Large intestine (tissue), 12 donors: Measurements from ENCODE around the gene SYTL1. TPM values are rescaled to one million over a fixed set of nuclear protein-coding genes. Genes with fewer than 3 reads are reported as not detected.
A peak's percentile ranks its signal among the peaks of the same experiment; 100 is the strongest.

Experiments used
- DNase-seq, 2 donors: peaks; one replicate each; pipeline versions ENCODE4 v3.0.0 to v3.0.0-alpha.2; 2013
- H3K27ac ChIP-seq: one replicate; pipeline ENCODE4 v1.5.1; 2013; ENCODE audit warnings: low read length
- H3K27me3 ChIP-seq: 2 replicates; pipeline ENCODE4 v1.6.1; 2013; ENCODE audit warnings: low read length; ENCODE audit not compliant: control insufficient read depth, insufficient read depth
- H3K36me3 ChIP-seq: 2 replicates; pipeline ENCODE4 v1.6.1; 2013; ENCODE audit warnings: low read length; ENCODE audit not compliant: control insufficient read depth, insufficient read depth
- H3K4me1 ChIP-seq: one replicate; pipeline ENCODE4 v1.6.1; 2013; ENCODE audit warnings: low read length; ENCODE audit not compliant: control insufficient read depth, insufficient read depth
- H3K4me3 ChIP-seq: one replicate; pipeline ENCODE4 v1.5.1; 2013; ENCODE audit warnings: low read length
- H3K9me3 ChIP-seq: one replicate; pipeline ENCODE4 v1.6.1; 2013; ENCODE audit warnings: mild to moderate bottlenecking, low read depth, low read length, moderate library complexity; ENCODE audit not compliant: control insufficient read depth
- WGBS: methylation state at CpG from one replicate; pipeline ENCODE4 v1.1.5; 2013; ENCODE audit warnings: low lambda C conversion rate; ENCODE audit not compliant: insufficient coverage; 5-methylcytosine and 5-hydroxymethylcytosine counted together
- long read RNA-seq, 11 donors: transcript quantifications; one replicate each; lab custom pipeline, GENCODE V29; 2026
- polyA plus RNA-seq: library from polyadenylated mRNA; unstranded; fragments of 120-200 nt; gene quantifications from one replicate; pipeline ENCODE4 v1.2.1, GENCODE V29; 2013

SYTL1 gene, protein sequence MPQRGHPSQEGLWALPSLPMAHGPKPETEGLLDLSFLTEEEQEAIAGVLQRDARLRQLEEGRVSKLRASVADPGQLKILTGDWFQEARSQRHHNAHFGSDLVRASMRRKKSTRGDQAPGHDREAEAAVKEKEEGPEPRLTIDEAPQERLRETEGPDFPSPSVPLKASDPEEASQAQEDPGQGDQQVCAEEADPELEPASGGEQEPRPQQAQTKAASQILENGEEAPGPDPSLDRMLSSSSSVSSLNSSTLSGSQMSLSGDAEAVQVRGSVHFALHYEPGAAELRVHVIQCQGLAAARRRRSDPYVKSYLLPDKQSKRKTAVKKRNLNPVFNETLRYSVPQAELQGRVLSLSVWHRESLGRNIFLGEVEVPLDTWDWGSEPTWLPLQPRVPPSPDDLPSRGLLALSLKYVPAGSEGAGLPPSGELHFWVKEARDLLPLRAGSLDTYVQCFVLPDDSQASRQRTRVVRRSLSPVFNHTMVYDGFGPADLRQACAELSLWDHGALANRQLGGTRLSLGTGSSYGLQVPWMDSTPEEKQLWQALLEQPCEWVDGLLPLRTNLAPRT
- 9.8 TPM for polyA plus RNA-seq
- long read RNA-seq, donor 1, partial matches to known transcripts, result 0 of 1 reads
- long read RNA-seq, donor 1, other reads (novel, unspliced or antisense), result 0 of 1 reads
- long read RNA-seq, donor 2, partial matches to known transcripts, result 0 of 1 reads
- long read RNA-seq, donor 2, other reads (novel, unspliced or antisense), result 0 of 1 reads
- long read RNA-seq, donor 3, result 0 reads
- long read RNA-seq, donor 4, result 0 reads
- long read RNA-seq, donor 5, partial matches to known transcripts, result 0 of 1 reads
- long read RNA-seq, donor 5, other reads (novel, unspliced or antisense), result 0 of 1 reads
- long read RNA-seq, donor 6, partial matches to known transcripts, result 0 of 1 reads
- long read RNA-seq, donor 6, other reads (novel, unspliced or antisense), result 0 of 1 reads
- long read RNA-seq, donor 7, result 0 reads
- long read RNA-seq, donor 8, partial matches to known transcripts, result 0 of 1 reads
- long read RNA-seq, donor 8, other reads (novel, unspliced or antisense), result 0 of 1 reads
- long read RNA-seq, donor 9, partial matches to known transcripts, result 0 of 2 reads
- long read RNA-seq, donor 9, other reads (novel, unspliced or antisense), result 0 of 2 reads
- long read RNA-seq, donor 10, partial matches to known transcripts, result 0 of 2 reads
- long read RNA-seq, donor 10, other reads (novel, unspliced or antisense), result 0 of 2 reads
- long read RNA-seq, donor 11, partial matches to known transcripts, result 0 of 2 reads
- long read RNA-seq, donor 11, other reads (novel, unspliced or antisense), result 0 of 2 reads

DNA sequence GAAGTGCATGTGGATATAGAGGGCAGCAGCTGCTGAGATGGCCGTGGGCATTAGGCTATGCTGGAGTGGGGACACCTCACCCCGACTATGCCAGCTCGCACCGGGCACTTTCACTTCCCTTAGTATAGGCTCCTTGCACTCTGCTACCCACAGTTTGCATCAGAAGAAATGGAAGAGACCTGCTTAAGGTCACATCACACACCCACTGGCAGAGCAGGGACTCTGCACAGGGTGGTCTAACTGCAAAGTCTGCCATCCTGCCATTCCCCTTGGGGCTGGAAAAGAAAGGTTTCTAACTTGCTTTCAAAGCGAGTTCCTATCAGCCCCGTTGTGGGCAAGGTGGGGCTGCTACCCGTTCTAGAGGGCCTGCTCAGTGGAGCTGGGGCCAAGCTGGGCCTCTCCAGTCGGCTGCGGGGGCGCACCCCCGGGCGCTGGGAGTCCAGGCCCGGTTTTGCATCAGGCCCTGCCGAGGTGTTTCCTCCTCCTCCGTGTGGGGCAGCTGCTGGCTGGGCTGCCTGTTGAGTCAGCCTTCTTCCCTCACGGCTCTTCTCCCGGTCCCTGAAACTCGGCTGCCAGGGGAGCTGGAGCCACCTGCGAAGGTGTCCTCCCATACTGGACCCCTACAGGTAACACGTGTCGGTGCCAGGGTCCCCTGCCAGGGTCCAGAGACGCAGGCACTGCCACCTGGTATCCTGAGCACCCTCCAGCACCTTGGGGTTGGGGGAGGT, at the start of gene SYTL1:
TSS of gene SYTL1 (plus strand) at position 498 of the 728 bp plus-strand sequence. CDS start 3,313 bp downstream, outside the sequence.
- H3K4me3 ChIP-seq, result peak within 1 kb of the TSS; percentile 50
- H3K27me3 ChIP-seq, result no peaks in the 10 kb centered on the region
- peak within 1 kb of the TSS; percentile 18 for H3K27ac ChIP-seq
- peaks cover 18% of the 10 kb centered on the region for H3K4me1 ChIP-seq
- no CpG with 5 or more reads among the region's 22 CpGs for WGBS
- peaks cover 3% of the 10 kb centered on the region for H3K36me3 ChIP-seq
- peak in 1 of 2 donors; percentile 71 for DNase-seq
- H3K9me3 ChIP-seq, result no peaks in the 10 kb centered on the region

DNA sequence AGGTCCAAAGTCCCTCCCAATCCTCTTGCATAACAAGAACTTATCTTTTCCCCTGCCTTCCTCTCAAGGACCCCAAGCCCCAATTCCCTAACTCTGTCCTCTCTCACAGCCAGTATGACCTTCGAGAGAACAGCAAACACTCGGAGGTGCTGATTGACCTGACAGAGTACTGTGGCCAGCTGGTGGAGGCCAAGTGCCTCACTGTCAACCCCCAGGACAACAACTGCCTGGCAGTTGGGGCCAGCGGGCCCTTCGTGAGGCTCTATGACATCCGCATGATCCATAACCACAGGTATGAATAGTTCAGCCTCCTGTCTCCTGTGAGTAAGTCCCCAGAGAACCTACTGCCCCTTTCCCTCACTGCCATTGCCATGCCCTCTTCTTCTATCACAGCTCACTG, 49.7 kb upstream of the SYTL1 start:
- H3K27ac ChIP-seq, result peak overlapping the region; percentile 61
- H3K36me3 ChIP-seq, result peaks cover 46% of the 10 kb centered on the region
- no CpG with 5 or more reads among the region's 5 CpGs for WGBS
- H3K4me3 ChIP-seq, result no peak overlapping the region
- H3K27me3 ChIP-seq, result no peaks in the 10 kb centered on the region
- no peaks in the 10 kb centered on the region for H3K9me3 ChIP-seq
- DNase-seq, result peak; percentile 60 to 85
- peaks cover 35% of the 10 kb centered on the region for H3K4me1 ChIP-seq

DNA sequence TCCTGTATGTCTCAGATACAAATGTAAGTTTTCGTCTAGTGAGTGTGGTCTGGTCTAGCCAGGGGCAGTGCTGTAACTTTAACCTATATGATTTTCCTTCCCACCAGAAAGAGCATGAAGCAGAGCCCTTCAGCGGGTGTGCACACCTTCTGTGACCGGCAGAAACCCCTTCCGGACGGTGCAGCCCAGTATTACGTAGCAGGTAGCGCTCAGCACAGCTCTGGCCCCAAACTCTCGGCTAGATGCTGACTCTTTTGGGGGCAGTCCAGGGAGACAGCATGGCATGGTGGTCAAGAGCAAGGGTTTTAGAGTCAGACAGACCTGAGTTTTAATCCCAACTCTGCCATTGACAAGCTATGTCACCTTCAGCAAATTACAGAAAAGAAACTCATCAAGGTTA, 47.9 kb upstream of the SYTL1 start:
- Histone ChIP-seq H3K27ac (no peak overlapping the region), H3K9me3 (no peaks in the 10 kb centered on the region), H3K36me3 (peaks cover 56% of the 10 kb centered on the region), H3K4me3 (no peak overlapping the region), H3K27me3 (no peaks in the 10 kb centered on the region), H3K4me1 (peaks cover 32% of the 10 kb centered on the region)
- no CpG with 5 or more reads among the region's 8 CpGs for WGBS
- DNase-seq, result no peak

DNA sequence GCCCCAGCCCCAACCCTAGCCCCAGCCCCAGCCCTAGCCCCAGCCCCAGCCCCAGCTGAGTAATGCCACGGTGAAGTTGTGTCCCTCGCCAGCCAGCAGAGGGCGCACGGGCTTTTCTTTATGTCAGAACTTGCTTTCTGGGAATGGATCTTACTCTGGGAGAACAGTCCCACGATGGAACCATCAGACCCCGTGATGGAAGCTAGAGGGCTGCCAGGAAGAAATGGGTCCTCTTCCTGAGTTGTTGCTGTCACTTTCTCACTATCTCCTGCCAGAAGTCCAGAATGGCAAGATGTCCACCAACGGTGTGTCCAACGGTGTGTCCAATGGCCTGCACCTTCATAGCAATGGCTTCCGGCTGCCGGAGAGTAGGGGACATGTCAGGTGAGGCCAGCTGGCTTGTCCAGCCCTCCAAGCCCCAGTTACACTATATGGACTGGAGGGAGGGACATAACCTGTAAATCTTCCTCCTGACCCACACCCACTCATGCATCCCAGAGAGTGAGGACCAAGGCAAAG, 45.0 kb upstream of the SYTL1 start:
- Histone ChIP-seq H3K4me3 (no peak overlapping the region), H3K4me1 (peaks cover 32% of the 10 kb centered on the region), H3K27me3 (no peaks in the 10 kb centered on the region), H3K9me3 (no peaks in the 10 kb centered on the region), H3K27ac (no peak overlapping the region), H3K36me3 (peaks cover 73% of the 10 kb centered on the region)
- WGBS, result no CpG with 5 or more reads among the region's 10 CpGs
- DNase-seq, result peak; percentile 26 to 33

DNA sequence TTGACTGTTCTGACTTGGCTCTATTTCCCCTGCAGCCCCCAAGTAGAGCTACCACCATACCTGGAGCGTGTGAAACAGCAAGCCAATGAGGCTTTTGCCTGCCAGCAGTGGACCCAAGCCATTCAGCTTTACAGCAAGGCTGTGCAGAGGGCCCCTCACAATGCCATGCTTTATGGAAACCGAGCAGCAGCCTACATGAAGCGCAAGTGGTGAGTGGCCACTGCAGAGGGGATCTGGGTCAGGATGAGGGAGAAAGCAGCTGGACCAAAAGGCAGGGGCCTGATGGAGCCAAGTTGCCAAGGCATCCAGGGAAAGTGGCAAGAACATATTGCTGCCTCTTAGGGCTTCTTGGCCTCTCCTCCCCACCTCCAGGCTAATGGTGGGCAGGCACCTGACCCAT, 43.9 kb upstream of the SYTL1 start:
- Histone ChIP-seq H3K9me3 (no peaks in the 10 kb centered on the region), H3K27me3 (no peaks in the 10 kb centered on the region), H3K4me3 (no peak overlapping the region), H3K27ac (peak overlapping the region; percentile 16), H3K36me3 (peaks cover 76% of the 10 kb centered on the region), H3K4me1 (peaks cover 22% of the 10 kb centered on the region)
- DNase-seq, result no peak
- no CpG with 5 or more reads among the region's 3 CpGs for WGBS

DNA sequence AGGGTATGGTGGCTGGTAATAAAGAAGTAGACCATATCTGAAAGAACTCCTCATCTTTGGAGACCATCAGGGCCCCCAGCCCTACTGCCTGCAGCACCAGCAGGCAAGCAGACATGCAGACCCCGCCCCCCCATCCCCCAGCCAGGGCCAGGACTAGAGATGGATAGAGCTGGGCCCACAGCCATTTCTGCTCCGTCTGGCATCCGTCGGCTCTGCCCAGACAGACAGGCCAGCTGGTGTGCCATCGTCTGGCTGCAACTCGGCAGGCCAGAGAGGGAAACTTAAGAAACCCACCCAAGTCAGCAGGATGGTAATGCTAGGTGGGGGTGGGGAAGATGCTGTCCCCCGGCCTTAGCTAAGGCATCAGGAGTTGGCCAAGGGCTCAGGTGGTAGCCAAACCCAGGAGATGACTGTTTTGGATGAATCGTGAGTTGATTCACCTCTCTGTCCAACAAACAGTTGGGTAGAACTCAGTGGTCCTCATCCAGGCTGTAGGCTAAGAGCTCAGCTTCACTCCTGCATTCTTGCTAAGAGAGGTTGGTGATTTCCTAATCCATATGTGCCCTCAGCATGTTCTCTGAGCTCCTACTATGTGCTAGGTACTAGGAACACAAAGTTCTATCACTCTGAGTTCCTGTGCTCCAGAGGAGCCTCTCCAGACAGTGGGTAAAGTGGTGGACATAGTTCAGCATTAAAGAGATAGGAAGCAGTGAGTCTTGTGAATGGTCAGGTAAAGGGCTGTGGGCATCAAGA, 43.0 kb upstream of the SYTL1 start:
- peaks cover 21% of the 10 kb centered on the region for H3K4me1 ChIP-seq
- no peak for DNase-seq
- peak overlapping the region; percentile 95 for H3K27ac ChIP-seq

DNA sequence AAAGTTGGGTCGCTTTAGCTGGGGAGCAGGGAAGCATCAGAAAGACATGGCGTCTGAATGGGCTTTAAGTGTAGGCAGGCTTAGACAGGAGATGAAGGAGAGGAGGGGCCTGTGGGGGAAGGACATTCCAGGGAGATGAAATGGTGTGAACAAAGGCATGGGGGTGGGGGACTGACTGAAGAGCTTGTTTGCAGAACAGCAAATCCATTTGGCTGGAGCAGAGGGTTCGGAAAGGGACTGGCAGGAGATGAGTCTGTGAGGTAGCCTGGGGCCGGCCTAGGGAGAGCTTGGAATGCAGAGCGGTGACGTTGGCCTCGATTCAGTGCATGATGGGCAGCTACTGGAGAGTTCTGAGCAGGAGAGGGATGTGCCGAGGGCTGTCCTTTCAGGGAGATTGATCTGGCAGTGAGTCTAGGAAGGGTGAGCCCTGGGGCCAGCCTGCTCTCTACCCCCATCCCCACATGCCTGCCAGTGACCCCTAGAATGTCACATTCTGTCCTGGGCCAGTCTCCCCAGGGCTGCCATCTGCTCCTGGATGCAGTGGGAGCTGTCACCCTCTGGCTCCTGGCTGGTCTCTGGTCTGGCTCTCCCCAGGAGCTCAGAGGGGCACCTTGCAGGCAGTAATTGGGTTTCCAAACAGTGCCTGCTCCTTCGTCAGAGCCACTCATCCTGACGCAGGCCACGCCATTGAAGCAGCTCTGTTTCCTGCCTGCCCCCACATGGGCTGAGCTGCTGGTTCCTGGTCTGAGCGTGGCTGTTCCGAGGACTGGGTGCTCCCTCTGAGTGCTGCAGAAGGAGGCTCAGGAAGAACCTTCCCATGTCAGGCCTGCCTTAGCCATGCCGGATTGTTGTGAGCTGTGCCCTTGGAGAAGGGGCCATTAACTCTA, 42.2 kb upstream of the SYTL1 start:
- H3K9me3 ChIP-seq, result no peaks in the 10 kb centered on the region
- no peaks in the 10 kb centered on the region for H3K27me3 ChIP-seq
- DNase-seq, result peak; percentile 55 to 65
- H3K36me3 ChIP-seq, result peaks cover 80% of the 10 kb centered on the region
- H3K27ac ChIP-seq, result peak overlapping the region; percentile 95
- no peak overlapping the region for H3K4me3 ChIP-seq
- H3K4me1 ChIP-seq, result peaks cover 21% of the 10 kb centered on the region
- WGBS, result 67% methylated on average over 2 of the region's 14 CpGs

More for the DNA sequence above, 43.0 kb upstream of the SYTL1 start:
- WGBS, result no CpG with 5 or more reads among the region's 8 CpGs
- no peaks in the 10 kb centered on the region for H3K27me3 ChIP-seq
- peaks cover 78% of the 10 kb centered on the region for H3K36me3 ChIP-seq
- H3K4me3 ChIP-seq, result no peak overlapping the region
- H3K9me3 ChIP-seq, result no peaks in the 10 kb centered on the region

DNA sequence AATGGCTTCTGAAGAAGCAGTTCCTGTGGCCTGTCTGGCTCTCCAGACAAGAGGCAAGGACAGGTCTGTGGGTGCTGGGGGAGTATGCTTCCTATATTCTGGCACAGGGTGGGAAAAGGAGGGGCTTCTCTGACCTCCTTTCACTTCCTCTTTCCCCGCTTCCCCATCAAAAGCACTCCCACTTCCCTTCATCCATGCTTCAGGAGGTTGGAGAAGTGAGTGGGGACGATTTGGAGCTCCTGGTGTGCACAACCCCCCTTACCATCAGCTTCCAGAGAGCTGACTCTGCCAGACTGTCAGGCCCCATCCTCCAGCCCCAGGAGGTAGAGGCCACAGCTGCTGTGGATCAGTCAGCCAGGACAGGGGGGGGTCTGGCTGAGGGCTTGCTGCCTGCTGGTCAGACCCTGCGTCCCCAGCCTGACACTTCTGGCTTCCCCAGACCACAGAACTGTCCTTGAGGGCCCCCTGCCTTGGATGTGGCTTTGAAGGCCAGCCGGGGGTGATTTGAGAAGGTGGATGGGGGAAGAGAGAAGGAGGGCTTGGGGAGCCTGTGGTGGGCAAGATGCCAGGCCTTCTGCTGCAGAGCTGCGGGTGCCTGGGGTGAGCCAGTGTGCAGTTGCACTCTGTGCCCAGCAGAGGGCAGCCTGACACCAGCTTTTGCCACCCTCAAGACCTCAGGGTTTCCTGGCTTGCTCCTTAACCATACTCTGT, 41.3 kb upstream of the SYTL1 start:
- Histone ChIP-seq H3K4me1 (peaks cover 21% of the 10 kb centered on the region), H3K27ac (peak overlapping the region; percentile 95), H3K4me3 (no peak overlapping the region), H3K36me3 (peaks cover 80% of the 10 kb centered on the region), H3K27me3 (no peaks in the 10 kb centered on the region), H3K9me3 (no peaks in the 10 kb centered on the region)
- WGBS, result no CpG with 5 or more reads among the region's 5 CpGs
- DNase-seq, result peak; percentile 78 to 87
